Panc1 (cell line): ENCODE results near the gene BLNK. TPM values are rescaled to one million over a fixed set of nuclear protein-coding genes. Genes with fewer than 3 reads are reported as not detected.

Experiments
- ATAC-seq: fragments of 200-7000 bp; cut with Tn5 transposase; 2 replicates; pipeline ENCODE4 v1.9.1; 2020; ENCODE audit warnings: mild to moderate bottlenecking, moderate library complexity
- BruUV-seq: library from RNA; stranded (reverse); fragments of 400-500 nt; replicated peaks from 2 replicates; lab custom pipeline; 2021; lab: Mats Ljungman, UMichigan
- CTCF ChIA-PET: fragments of 300-600 bp; sonication (Branson Sonifier 250); formaldehyde crosslinking; loops from one replicate; lab custom pipeline; 2022; ENCODE audit warnings: antibody characterized with exemption; lab: Charles Lee
- POLR2A ChIA-PET: fragments of 300-600 bp; sonication (Branson Sonifier 250); formaldehyde crosslinking; loops from one replicate; lab custom pipeline; 2022; ENCODE audit warnings: antibody characterized with exemption; lab: Charles Lee
- DNase-seq: peaks from one replicate; pipeline ENCODE4 v3.0.0-alpha.2; 2010; ENCODE audit warnings: low read depth, low spot score
- H3K27ac ChIP-seq: 2 replicates; pipeline ENCODE4 v1.5.1; 2011; ENCODE audit warnings: mild to moderate bottlenecking, low read length, inconsistent platforms
- H3K27me3 ChIP-seq: fragments of 200-500 bp; sonication (Bioruptor generic); 2 replicates; pipeline ENCODE4 v1.6.0; 2014; ENCODE audit warnings: low read length, inconsistent platforms; ENCODE audit not compliant: control insufficient read depth, insufficient read depth
- H3K36me3 ChIP-seq: fragments of 200-500 bp; sonication (Bioruptor generic); 2 replicates; pipeline ENCODE4 v1.5.1; 2014; ENCODE audit warnings: inconsistent platforms, mild to moderate bottlenecking, low read length, moderate library complexity; ENCODE audit not compliant: control insufficient read depth, insufficient read depth
- H3K4me1 ChIP-seq: 2 replicates; pipeline ENCODE4 v1.5.1; 2011; ENCODE audit warnings: inconsistent platforms, mild to moderate bottlenecking, low read length, moderate library complexity; ENCODE audit not compliant: control insufficient read depth, insufficient read depth
- H3K4me3 ChIP-seq, 2 experiments: 2 replicates each; pipeline ENCODE4 v1.5.1; 2011 to 2012; ENCODE audit warnings: low read depth in 2 of 2, low read length in 2 of 2, mild to moderate bottlenecking in 2 of 2, inconsistent platforms in 1 of 2, moderate library complexity in 1 of 2
- H3K9me3 ChIP-seq: fragments of 200-500 bp; sonication (Bioruptor generic); 2 replicates; pipeline ENCODE4 v1.5.1; 2014; ENCODE audit warnings: low read depth, mild to moderate bottlenecking, inconsistent platforms, low read length, moderate library complexity; ENCODE audit not compliant: control insufficient read depth, insufficient read depth
- CTCF ChIP-seq: fragments of 450-650 bp; IDR thresholded peaks from 2 replicates; pipeline ENCODE4 v1.5.1; 2017; ENCODE audit warnings: mild to moderate bottlenecking
- POLR2AphosphoS5 ChIP-seq: IDR thresholded peaks from 2 replicates; pipeline ENCODE4 v1.6.1; 2012; ENCODE audit warnings: mild to moderate bottlenecking, low read depth, low read length, moderate library complexity
- REST ChIP-seq, 2 experiments: IDR thresholded peaks; 2 replicates each; pipeline ENCODE4 v1.6.1; 2011 to 2012; ENCODE audit warnings: low read depth in 2 of 2, control low read depth in 1 of 2, low read length in 1 of 2, mild to moderate bottlenecking in 1 of 2, moderate library complexity in 1 of 2; ENCODE audit not compliant: insufficient read depth in 1 of 2
- SIN3A ChIP-seq: IDR thresholded peaks from 2 replicates; pipeline ENCODE4 v1.6.1; 2012; ENCODE audit warnings: low read depth, mild to moderate bottlenecking, low read length, moderate library complexity, borderline replicate concordance; ENCODE audit not compliant: insufficient read depth
- TCF7L2 ChIP-seq: IDR thresholded peaks from 2 replicates; pipeline ENCODE4 v1.6.1; 2011; ENCODE audit warnings: mild to moderate bottlenecking, low read depth, low read length, inconsistent platforms
- in situ Hi-C: cut with HindIII; loops from 2 replicates; pipeline ENCODE4 v1.10.0; 2016; ENCODE audit warnings: low sequenced_read_pairs, low pct_unique_long_range_greater_than_20kb
- intact Hi-C: fragments of 100-400 bp; cut with micrococcal nuclease; formaldehyde crosslinking; loops from one replicate; pipeline ENCODE4 v1.10.0; 2022; ENCODE audit not compliant: unreplicated experiment
- total RNA-seq: library from RNA; stranded (reverse); gene quantifications from one replicate; pipeline ENCODE4 v1.2.1, GENCODE V29; 2021; ENCODE audit not compliant: unreplicated experiment

BLNK gene
- total RNA-seq, 1 experiment from 2014 or later: 0.10 TPM

GRCh38 chr10:96272316-96273280, 1.2 kb upstream of the BLNK start:
- ChIA-PET CTCF (interaction anchor here (1.0 kb wide), 1 partner anchor 43 kb away, joined by 4 read pairs; no protein-coding TSS in a partner anchor), POLR2A (no interaction called here)
- ATAC-seq (no peak), DNase-seq (no peak)
- H3K9me3 ChIP-seq: no peaks in the 10 kb centered on the region
- H3K27ac ChIP-seq: no peak overlapping the region
- peaks cover 22% of the 10 kb centered on the region for H3K27me3 ChIP-seq
- no peaks in the 10 kb centered on the region for H3K36me3 ChIP-seq
- H3K4me3 ChIP-seq: no peak overlapping the region
- no peaks in the 10 kb centered on the region for H3K4me1 ChIP-seq
- no TSS peak for BruUV-seq
- in situ Hi-C loops (no loop called here), intact Hi-C loops (no loop called here)
- no peak for TF ChIP-seq SIN3A
- no peak for TF ChIP-seq CTCF
- no peak for TF ChIP-seq REST (IDR thresholded peaks at IDR 0.05; ENCODE audit: insufficient read depth in 1 of 2, low read depth in 2 of 2, low read length in 1 of 2)

GRCh38 chr10:96270571-96270970, 798 bp downstream of the BLNK start:
- BruUV-seq: no TSS peak
- H3K27ac ChIP-seq: no peak overlapping the region
- H3K9me3 ChIP-seq: no peaks in the 10 kb centered on the region
- DNase-seq (no peak), ATAC-seq (no peak)
- intact Hi-C loops: no loop called here
- ChIA-PET CTCF (no interaction called here), POLR2A (no interaction called here)
- in situ Hi-C loops: no loop called here
- no peak overlapping the region for H3K4me3 ChIP-seq
- H3K27me3 ChIP-seq: peaks cover 24% of the 10 kb centered on the region
- H3K36me3 ChIP-seq: no peaks in the 10 kb centered on the region
- no peaks in the 10 kb centered on the region for H3K4me1 ChIP-seq
- no peak for TF ChIP-seq POLR2AphosphoS5
- no peak for TF ChIP-seq SIN3A
- no peak for TF ChIP-seq REST (IDR thresholded peaks at IDR 0.05; ENCODE audit: insufficient read depth in 1 of 2, low read depth in 2 of 2, low read length in 1 of 2)
- no peak for TF ChIP-seq CTCF
- no peak for TF ChIP-seq TCF7L2
